ENCODE results near the gene MACROH2A1. TPM values are rescaled to one million over a fixed set of nuclear protein-coding genes. Genes with fewer than 3 reads are reported as not detected.

Gene MACROH2A1
- total RNA-seq, 4 donors from 2014 or later, result 164 to 268 (median 170) TPM

GRCh38 chr5:135294793-135295192, 104.2 kb downstream of the MACROH2A1 start:
- Histone ChIP-seq H3K4me1 (no peaks in the 10 kb centered on the region), H3K36me3 (no peaks in the 10 kb centered on the region), H3K27ac (no peak overlapping the region), H3K4me3 (no peak overlapping the region), H3K27me3 (no peaks in the 10 kb centered on the region), H3K9me3 (no peaks in the 10 kb centered on the region)
- no peak for DNase-seq (ENCODE audit: low spot score in 2 of 2)
- TF ChIP-seq CTCF (IDR thresholded peaks at IDR 0.05), result no peak
- TF ChIP-seq EP300 (IDR thresholded peaks at IDR 0.05), result no peak
- 94 to 96% methylated on average over 4 of the region's 4 CpGs for WGBS, 2 donors

GRCh38 chr5:135289651-135290050, 109.4 kb downstream of the MACROH2A1 start:
- no peak for DNase-seq (ENCODE audit: low spot score in 2 of 2)
- H3K4me3 ChIP-seq, result no peak overlapping the region
- H3K27ac ChIP-seq, result no peak overlapping the region
- WGBS, 2 donors, result 94 to 97% methylated on average over 1 of the region's 1 CpG
- no peaks in the 10 kb centered on the region for H3K36me3 ChIP-seq
- H3K4me1 ChIP-seq, result no peaks in the 10 kb centered on the region
- no peaks in the 10 kb centered on the region for H3K27me3 ChIP-seq
- TF ChIP-seq CTCF (IDR thresholded peaks at IDR 0.05) (no peak), POLR2A (IDR thresholded peaks at IDR 0.05) (no peak), EP300 (IDR thresholded peaks at IDR 0.05) (no peak)
- H3K9me3 ChIP-seq, result peaks cover 0 to 10% (median 0%) of the 10 kb centered on the region in 4 donors

- no peak for DNase-seq (ENCODE audit: low spot score in 2 of 2)
- TF ChIP-seq POLR2A (IDR thresholded peaks at IDR 0.05) (no peak), EP300 (IDR thresholded peaks at IDR 0.05) (no peak), CTCF (IDR thresholded peaks at IDR 0.05) (no peak)
- Histone ChIP-seq H3K36me3 (no peaks in the 10 kb centered on the region), H3K27ac (no peak overlapping the region), H3K4me1 (no peaks in the 10 kb centered on the region), H3K27me3 (no peaks in the 10 kb centered on the region), H3K4me3 (no peak overlapping the region), H3K9me3 (peaks cover 0 to 10% (median 0%) of the 10 kb centered on the region in 4 donors)
- WGBS, 2 donors, result 89 to 94% methylated on average over 2 of the region's 2 CpGs
Measured at GRCh38 chr5:135287551-135287950, 111.5 kb downstream of the MACROH2A1 start.

Small RNAs within 50 kb of the gene (small RNA-seq; reads per million reads assigned to genes)
- gene DCANP1, result not detected

Other genes with a start within 250 kb of the MACROH2A1 start
- gene DCANP1, start 48.1 kb upstream of the MACROH2A1 start, total RNA-seq, result not detected
- gene TIFAB, start 53.1 kb upstream of the MACROH2A1 start, total RNA-seq, result not detected
- not detected for gene NEUROG1, start 136.7 kb upstream of the MACROH2A1 start, total RNA-seq
- 100 to 1,000 TPM in 2 of 4 donors, 10 to 100 TPM in 2; 76.5 to 171 (median 111) TPM for gene CXCL14, start 179.8 kb upstream of the MACROH2A1 start, total RNA-seq